HG03432 (cell line): ENCODE measurements around the gene KLK13.

Source experiments
- ATAC-seq: cut with Tn5 transposase; IDR thresholded peaks from one replicate; pipeline ENCODE4 v1.9.1; 2021; ENCODE audit warnings: mild to moderate bottlenecking, moderate library complexity; ENCODE audit not compliant: unreplicated experiment

KLK13 gene

DNA sequence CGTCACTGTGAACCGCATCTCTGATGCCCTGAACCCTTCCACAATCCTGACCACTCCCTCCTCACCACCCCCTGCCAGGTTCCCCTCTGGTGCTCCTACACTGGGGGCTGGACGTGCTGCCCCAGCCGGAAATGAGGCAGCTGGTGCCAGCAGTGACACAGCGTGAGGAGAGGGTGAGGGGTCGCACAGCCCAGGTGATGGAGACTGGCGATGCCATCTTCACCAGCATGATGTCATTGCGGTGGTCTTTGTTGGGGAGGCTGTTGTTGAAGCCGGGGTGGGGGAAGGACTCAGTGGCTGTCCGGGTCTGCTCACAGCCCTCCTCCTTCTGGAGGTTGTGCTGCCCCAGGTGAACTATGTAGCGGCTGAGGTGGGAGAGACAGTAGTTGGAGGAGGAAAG, 40.9 kb downstream of the KLK13 start:
- ATAC-seq = no peak

DNA sequence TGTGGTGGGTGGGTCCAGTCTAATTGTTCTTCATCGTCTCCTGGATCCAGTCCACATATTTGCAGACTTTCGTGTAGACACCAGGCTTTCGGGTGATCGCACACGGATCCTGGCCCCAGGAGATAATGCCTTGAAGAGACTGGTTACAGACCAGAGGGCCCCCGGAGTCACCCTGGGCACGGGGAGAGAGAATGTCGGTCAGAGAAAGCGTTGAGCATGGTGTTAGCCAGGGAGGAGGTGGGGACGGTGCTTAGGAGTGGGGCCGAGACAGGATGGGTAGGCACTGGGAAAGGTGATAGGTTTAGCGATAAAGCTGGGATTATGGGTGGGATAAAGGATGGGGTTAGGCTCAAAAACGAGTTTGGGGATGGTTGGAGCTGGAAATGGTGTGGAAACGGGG, 42.4 kb downstream of the KLK13 start:
- ATAC-seq = no peak

DNA sequence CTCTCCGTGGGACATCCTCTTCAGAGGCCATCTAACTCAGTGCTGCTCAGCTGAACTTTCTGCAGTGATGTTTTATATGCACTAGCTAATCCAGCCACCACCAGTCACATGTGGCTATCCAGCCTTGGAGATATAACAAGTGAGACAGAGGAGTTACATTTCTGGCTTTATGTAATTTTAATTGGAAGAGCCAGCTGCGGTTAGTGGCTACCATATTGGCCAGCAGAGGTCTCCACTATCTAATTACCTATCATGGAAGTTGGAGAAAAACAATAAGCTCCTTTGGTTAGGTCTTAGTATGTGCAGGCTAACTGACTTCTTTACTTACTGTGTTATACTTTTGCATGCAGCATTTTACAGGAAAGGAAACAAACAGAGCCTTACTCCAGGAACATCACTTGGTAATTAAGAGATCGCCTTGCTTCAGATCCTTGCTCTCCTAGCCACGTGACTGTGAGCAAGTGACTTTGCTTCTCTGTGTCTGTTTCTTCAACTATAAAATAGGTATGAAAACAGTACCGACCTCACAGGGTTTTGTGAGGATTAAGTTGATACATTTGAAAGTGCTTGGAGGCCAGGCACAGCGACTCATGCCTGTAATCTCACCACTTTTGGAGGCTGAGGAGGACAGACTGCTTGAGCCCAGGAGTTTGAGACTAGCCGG, 43.8 kb downstream of the KLK13 start:
- no peak for ATAC-seq

DNA sequence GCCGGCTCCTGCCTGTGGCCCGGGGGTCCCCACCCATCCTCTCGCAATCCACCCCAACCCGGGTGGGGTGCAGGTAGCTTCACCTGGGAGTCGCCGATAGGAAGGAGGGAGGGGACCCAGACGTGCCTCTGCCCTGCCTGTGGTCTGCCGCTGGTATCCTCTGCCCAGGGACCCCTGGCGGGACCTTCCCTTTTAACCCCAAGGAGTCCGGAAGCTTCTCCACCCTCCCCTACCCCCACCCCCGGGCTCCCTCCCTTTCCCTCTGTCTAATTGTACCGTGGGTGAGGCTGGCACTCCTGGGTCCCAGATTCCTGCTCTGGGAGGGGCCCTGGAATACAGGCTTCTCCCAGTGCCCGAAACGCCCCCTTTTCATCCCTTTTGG, 45.4 kb downstream of the KLK13 start, which contains the start of gene KLK10:
TSS of gene KLK10 (minus strand) at position 166 of the 382 bp plus-strand sequence. CDS start 579 bp downstream, outside the sequence.
- ATAC-seq = no peak

DNA sequence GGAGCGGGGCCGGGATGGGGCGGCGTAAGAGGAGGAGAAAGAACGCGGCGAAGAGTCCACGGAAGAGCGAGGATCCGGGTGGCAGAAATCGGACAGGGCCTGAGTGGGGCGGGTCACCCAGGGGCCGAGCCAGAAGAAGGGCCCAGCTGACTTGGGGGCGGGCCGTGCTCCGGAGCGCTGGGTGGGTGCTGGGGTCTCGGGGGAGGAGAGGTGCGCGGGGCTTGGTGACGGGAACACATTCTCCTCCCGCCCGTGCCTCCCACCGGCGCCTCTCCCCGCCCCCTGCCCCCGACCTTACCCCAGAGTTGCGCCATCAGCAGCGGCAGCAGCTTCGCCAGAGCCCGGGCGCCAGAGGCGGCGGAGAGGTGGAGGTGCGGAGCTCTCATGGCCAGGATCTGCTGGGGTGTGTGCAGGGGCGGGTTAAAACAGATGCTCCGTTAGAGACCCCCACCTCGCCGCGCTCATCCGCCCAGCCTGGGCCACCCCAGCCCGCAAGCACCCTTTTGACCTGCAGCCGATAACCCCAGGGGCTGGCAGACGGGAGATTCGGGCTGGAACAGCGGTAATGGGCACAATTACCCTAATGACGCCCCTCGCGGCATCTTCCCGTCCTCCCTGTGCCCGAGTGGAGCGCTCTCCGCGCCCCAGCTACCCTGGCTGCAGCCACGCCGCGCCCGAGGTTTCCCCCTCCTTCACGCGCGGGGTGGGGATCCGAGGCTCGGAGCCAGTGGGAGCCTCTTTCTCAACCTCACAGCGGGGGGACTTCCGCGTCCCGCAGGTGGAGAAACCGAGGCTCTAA, 45.9 kb downstream of the KLK13 start:
- ATAC-seq = no peak

DNA sequence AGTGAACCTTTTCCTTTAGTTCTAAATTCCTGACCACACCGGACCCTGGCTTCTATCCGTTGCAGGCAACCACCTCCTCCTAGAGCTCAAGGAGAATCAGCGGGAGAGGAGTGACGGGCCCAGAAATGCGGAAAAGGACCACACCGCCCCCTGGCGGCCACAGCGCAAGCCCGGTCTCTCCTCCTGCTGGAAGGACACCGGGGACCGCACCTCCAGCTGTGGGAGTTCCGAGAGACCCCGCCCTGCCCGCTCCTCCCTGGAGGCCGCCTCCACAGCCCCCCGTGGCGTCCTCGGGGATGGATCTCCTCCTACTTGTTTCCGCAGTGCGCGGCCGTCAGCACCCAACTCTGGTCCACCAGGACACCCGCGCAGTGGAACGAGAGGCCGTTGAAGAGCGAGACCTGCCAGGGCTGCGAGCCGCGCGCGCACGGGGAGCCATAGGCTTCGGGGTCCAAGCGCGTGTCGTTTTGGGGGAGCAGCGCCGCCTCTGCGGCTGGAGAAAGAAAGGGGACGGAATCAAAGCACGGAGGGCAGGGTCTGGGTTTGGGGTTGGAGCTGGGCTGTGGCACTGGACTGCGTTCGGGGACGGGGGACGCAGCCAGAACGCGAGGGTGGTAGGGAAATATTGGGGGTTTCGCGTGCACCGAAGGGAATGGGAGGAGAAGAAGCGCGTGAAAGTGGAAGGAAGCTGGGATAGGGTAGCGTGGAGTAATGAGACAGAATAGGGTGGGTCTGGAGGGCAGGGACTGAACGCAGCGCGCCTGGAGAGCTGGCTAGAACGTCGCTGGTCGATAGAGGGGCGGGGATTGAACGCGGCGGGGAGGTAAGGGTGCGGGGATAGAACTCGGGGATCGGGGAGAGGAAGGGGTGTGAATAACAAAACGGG, 47.9 kb downstream of the KLK13 start:
- no peak for ATAC-seq

DNA sequence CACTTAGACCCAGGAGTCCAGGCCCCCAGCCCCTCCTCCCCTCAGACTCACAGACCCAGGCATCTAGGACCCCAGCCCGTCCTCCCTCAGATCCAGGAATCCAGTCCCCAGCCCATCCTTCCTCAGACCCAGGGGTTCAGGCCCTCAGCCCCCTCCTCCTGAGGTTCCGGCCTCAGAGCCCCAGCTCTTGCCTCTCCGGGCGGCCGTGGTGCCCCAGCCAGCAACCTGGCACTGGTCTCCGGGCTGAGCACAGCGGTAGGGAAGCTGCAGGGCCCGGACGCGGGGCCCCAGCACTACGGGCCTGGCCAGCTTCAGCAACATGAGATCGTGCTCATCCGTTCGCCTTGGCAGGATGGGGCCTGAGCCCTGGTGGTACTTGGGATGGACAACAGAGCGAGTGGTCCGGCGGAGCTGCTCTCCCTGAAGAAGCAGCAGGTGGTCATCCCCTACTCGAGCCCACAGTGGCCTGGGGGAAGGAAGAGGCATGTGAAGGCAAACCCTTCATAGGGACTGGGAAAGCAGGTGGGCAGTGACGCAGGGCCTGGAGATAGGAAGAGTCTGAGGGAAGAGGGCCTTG, 49.1 kb downstream of the KLK13 start:
- no peak for ATAC-seq

DNA sequence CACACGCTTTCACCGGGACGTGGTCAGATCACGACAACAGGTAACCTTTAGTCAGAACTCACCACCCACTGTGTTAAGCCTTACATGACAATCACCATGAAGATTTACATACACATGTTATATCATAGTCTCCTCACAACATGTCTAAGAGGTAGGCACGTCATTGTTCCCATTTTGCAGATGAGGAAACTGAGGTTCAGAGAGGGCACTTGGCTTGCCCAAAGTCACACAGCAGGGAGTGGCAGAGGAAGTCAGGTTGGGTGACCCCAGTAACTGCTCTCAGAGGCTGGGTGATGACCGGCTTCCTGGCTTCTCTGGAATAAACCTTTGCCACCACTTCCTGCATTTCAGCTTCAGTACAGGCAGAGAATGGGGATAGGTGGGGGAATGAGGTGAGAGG, 50.6 kb downstream of the KLK13 start:
- no peak for ATAC-seq

DNA sequence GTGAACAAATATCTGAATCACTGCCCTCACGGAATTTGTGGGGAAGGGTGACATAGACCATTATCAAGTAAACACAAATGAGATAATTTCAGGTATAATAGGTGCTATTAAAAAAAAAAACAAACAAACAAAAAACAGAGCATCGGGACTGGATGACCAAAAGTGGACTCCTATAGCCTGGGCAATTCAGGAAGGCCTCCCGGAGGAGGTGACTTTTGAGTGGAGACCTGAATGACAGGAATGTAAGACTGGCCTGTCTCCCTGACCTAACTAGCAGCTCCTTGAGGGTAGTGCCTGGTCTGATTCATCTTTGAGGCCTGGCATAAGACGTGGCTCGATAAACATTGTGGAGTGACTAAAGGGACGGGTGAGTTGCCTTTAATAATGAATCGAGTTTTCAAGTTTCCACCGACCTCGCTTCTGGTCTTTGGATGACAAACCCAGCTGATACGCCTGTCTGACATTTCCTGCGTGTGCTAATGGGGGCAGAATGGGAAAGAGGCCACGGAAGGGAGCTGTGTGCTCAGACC, 52.2 kb downstream of the KLK13 start:
- ATAC-seq = no peak

DNA sequence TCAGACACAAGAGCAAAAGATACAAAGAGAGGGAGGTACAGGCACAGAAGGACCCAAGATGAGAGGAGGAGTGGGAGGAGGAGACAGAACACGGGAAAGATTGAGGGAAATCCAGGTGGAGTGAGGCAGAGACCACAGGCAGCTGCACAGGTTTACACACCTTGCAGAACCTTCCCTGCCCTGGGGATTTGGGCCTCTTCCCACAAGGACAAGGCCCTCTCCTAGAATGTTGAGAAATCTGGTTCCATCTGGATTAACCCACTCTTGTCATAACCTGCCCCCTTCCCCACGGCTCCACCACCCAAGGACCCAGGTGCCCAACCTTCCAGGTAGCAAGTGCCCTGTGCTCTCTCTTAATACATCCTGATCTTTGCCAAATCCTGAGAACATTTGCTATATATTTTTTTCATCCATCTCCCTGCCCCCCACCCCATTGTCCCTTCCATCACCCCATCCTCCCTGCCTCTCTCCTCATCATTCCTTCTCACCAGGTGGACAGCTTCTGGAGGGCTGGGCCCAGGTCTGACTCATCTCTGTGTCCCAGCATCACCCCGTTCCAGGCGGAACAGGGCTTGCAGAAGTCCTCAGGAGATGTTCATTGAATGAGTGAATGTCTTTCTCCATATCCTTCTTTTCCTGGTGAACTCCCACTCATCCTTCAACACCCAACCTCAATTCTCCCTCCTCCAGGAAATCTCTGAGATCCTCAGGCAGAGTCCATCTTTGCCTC, 54.7 kb downstream of the KLK13 start:
- ATAC-seq = no peak

DNA sequence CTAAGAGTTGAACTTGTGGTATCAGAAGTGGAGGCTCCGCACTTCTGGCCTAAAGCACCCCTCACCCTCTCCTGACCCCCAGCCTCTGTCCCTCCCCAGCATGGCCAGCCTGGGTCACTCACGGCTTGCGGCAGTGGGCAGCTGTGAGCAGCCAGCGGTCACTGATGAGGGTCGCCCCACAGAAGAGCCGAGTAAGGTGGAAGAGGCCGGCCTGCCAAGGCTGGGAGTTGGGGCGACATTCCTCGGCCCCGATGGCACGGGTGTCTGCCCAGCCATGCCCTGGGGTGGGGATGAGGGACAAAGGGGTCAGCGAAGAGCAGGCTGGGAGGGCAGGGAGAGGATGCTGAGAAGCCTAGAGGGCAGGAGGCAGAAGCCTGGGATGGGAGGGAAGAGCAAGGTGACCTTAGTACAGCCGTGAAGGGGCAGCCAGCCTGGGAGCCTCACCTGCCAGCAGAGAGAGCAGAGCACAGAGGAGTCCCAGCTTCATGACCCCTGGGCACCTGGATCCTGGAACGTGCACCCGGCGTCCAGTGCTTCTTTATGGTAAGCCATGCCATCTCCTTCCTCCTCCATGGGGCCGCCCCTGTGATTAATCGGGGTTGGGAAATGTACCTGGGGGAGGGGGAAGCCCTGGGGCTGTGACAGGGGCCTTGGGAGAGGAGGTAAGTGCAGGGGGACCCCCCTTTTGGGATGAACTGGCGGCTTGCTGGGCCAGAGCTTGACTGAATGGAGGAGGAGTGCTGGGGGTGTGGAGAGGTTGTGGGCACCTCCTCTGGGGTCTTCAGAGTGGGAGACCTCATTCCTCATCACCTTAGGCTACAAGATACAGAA, 55.6 kb downstream of the KLK13 start:
- ATAC-seq = no peak

DNA sequence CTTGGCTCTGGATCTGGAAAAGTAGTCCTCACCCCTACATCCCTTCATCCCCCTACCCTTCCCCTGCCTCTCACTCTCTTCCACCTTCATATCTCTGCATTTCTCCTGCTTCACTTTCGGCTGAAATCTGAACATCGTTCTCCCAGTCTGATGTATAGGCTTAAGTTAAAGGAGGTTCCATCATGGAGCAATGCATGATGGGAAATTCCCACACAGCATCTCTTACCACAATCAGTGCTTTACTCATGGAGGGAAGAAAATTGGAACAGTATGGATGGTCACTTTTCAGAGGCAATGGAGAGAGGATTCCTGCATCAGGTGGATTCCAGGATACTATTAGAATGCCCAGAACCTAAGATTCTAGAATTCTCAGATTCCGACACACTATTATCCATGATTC, 57.4 kb downstream of the KLK13 start:
- no peak for ATAC-seq

DNA sequence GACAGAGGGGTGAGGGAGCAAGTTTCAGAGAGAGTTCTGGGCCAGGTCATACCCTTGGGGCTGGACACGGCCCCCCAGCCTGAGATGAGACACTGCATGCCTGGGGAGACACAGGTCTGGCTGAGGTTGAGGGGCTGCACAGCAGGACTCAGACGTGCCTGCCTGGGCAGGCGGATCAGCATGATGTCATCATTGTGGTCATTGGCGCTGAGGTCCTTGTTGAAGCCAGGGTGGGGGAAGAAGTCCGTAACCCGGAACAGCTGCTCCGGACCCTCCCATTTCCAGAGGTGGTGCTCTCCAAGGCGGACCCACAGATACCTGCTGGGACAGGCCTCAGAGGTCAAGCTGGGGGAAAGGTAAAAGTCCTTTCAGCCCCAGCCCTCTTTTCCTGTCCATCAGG, 58.5 kb downstream of the KLK13 start:
- no peak for ATAC-seq
